Fibroblast of pulmonary artery (primary cell): Measurements from ENCODE around the gene GOLGA7B.
A peak's percentile ranks its signal among the peaks of the same experiment; 100 is the strongest.

ENCODE experiments used
- DNase-seq: peaks from one replicate; pipeline ENCODE4 v3.0.0-alpha.2; 2010; ENCODE audit warnings: low read depth
- H3K4me3 ChIP-seq: replicated peaks from 2 replicates; pipeline ENCODE4 v1.5.1; 2011; ENCODE audit warnings: low read depth, mild to moderate bottlenecking, control low read depth, low read length, moderate library complexity
- CTCF ChIP-seq: IDR thresholded peaks from 2 replicates; pipeline ENCODE4 v1.5.1; 2011; ENCODE audit warnings: mild to moderate bottlenecking, control low read depth, low read length, inconsistent platforms; ENCODE audit errors: missing control alignments

GOLGA7B gene

GRCh38 chr10:97874332-97874731, 24.7 kb downstream of the GOLGA7B start:
- TF ChIP-seq CTCF = no peak
- no peak for DNase-seq
- no peak overlapping the region for H3K4me3 ChIP-seq

DNA sequence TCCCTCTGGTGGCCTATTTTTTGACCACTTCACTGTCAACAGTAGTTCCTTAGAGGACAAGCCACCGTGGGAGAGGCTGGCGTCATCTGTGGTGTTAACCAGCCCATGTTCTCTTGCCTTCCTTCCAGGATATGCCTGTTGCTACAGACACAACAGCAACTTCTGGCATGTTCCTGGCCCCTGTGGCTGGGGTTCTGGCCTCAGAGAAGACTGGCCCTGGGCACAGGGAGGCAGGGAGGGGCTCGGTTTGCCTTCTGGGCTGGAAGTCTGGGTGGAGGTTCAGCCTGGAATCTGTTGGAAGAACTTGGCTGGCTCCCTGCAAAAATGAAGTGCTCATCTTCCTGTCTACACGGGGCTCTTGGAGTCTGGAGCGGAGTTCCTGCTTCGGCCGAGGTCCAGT, 25.7 kb downstream of the GOLGA7B start:
- TF ChIP-seq CTCF = no peak
- H3K4me3 ChIP-seq = no peak overlapping the region
- no peak for DNase-seq

GRCh38 chr10:97876402-97876801, 26.8 kb downstream of the GOLGA7B start:
- TF ChIP-seq CTCF = no peak
- no peak for DNase-seq
- H3K4me3 ChIP-seq = no peak overlapping the region

- H3K4me3 ChIP-seq = no peak overlapping the region
- no peak for TF ChIP-seq CTCF
- DNase-seq = no peak
Observed at GRCh38 chr10:97879241-97879640, 29.6 kb downstream of the GOLGA7B start.

DNA sequence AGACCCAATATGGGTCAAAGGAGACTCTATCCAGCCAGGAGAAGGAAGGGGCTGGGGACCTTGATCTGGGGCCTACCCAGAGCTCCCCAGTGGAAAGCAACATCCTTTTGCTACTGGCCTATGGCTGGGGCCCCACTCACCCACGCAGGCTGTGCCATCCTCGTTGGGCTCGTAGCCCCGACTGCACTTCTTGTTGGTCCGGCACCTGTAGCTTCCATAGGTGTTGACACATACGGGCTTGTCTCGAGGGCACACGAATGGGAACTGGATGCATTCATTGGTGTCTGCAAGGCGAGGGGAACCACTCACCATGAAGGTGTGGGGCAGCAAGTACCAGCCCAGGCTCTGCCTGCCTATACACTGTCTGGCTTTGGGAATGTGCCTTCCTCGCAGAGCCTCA, 30.5 kb downstream of the GOLGA7B start:
- TF ChIP-seq CTCF = no peak
- H3K4me3 ChIP-seq = no peak overlapping the region
- no peak for DNase-seq

DNA sequence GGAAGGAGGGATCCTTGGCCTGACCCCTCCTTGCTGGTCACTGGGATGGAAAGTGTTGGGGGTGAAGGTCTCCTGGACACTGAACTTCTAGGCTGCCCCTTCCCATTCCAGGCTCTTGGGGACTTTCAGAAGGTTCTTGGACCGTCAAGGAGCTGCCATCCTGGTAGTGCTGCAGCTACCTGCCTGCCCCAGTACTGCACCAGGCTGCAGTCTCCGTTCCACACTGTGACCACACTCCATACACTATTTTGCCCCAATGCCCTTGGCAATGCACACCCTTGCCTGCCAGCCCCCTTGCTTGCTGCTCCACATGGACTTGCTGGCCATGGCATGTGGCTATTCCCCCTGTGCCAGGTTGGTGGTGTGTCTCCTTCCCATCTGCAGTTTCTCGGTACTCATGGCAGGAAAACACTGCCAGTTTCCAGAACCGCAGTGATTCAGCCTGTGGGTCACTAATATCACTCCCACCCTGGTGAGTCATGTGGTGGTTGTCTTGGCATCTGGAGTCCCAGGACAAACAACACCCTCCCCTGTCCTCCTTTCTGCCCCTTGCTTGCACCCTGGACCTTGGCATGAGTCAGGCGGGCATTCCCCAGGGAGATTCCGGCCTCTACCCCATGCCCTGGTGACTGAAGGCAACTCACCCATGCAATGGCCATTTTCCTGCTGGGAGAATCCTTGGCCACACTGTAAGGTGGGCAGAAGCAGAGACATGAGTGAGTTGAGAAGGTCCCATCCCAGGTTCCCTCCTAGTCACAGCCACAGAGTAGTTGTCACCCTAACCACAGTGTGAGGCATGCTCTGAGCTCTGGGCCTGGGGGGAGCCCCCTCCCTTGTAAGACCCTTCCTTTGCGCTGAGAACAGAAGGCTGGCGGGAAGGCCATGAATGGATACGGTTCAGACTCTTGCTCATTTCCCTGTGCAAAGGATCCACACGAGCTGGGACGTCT, 32.8 kb downstream of the GOLGA7B start:
- no peak for TF ChIP-seq CTCF
- DNase-seq = peak; percentile 84
- no peak overlapping the region for H3K4me3 ChIP-seq

DNA sequence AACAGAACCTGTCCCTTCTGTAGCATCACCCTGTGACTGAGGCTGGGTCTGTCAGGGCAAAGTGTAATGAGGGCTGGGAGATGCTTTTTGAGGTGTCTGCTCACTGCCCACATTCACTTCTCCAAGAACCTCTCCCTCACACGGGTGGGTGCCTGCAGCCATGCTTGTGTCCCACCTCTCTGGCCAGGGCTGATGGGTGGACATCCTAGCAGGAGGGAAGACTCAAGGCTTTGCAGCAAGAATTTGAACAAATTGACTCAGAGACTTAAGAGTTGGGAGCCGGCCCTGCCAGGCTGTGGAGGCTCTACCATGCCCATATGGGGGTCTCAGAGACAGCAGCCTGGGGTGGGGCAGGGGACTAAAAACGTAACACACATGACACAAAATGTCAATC, 33.4 kb downstream of the GOLGA7B start:
- TF ChIP-seq CTCF = no peak
- no peak for DNase-seq
- H3K4me3 ChIP-seq = no peak overlapping the region
